Keratinocyte (primary cell): ENCODE data around the gene SIVA1. TPM values are rescaled to one million over a fixed set of nuclear protein-coding genes. Genes with fewer than 3 reads are reported as not detected.

ENCODE experiments used
- DNase-seq: peaks from one replicate; pipeline ENCODE4 v3.0.0-alpha.2; 2011; ENCODE audit warnings: low read depth, missing footprints, low spot score
- FAIRE-seq: peaks from 2 replicates; lab custom pipeline; 2011; peaks lifted over from hg19 to GRCh38; lab: Jason Lieb, UNC
- H2AFZ ChIP-seq: 2 replicates; pipeline ENCODE4 v1.6.0; 2012; ENCODE audit warnings: low read length, control low read depth, inconsistent platforms; ENCODE audit not compliant: control insufficient read depth
- H3K27ac ChIP-seq: 2 replicates; pipeline ENCODE4 v1.5.1; 2011; ENCODE audit warnings: low read length; ENCODE audit not compliant: control insufficient read depth, insufficient read depth
- H3K27me3 ChIP-seq: 3 replicates; pipeline ENCODE4 v1.6.0; 2011; ENCODE audit warnings: low read length; ENCODE audit not compliant: control insufficient read depth, insufficient read depth; ENCODE audit errors: extremely low read depth
- H3K36me3 ChIP-seq, 2 experiments: 2 replicates in 1 of 2; 3 replicates in 1 of 2; pipeline ENCODE4 v1.5.1; 2011; ENCODE audit warnings: low read length in 2 of 2, mild to moderate bottlenecking in 1 of 2; ENCODE audit not compliant: control insufficient read depth in 2 of 2, insufficient read depth in 2 of 2; ENCODE audit errors: extremely low read depth in 1 of 2
- H3K4me1 ChIP-seq: 3 replicates; pipeline ENCODE4 v1.5.1; 2011; ENCODE audit warnings: low read length; ENCODE audit not compliant: control insufficient read depth, insufficient read depth; ENCODE audit errors: extremely low read depth
- H3K4me2 ChIP-seq: 3 replicates; pipeline ENCODE4 v1.6.0; 2011; ENCODE audit warnings: low read depth, low read length; ENCODE audit not compliant: control insufficient read depth, insufficient read depth; ENCODE audit errors: extremely low read depth
- H3K4me3 ChIP-seq, 3 experiments: fragments of 200-600 bp in 1 of 3; sonication (generic) in 1 of 3; 2 replicates in 2 of 3; 3 replicates in 1 of 3; pipeline ENCODE4 v1.5.1; 2011 to 2016; ENCODE audit warnings: low read length in 3 of 3, mild to moderate bottlenecking in 3 of 3, control low read depth in 2 of 3, inconsistent platforms in 1 of 3, low read depth in 1 of 3, mixed read lengths in 1 of 3, mixed run types in 1 of 3, moderate library complexity in 1 of 3; ENCODE audit not compliant: control insufficient read depth in 2 of 3, insufficient read depth in 2 of 3; ENCODE audit errors: extremely low read depth in 1 of 3
- H3K79me2 ChIP-seq: 2 replicates; pipeline ENCODE4 v1.6.0; 2012; ENCODE audit warnings: low read length; ENCODE audit not compliant: control insufficient read depth, insufficient read depth
- H3K9ac ChIP-seq: 3 replicates; pipeline ENCODE4 v1.6.0; 2011; ENCODE audit warnings: low read length; ENCODE audit not compliant: control insufficient read depth, insufficient read depth; ENCODE audit errors: extremely low read depth
- H3K9me1 ChIP-seq: 3 replicates; pipeline ENCODE4 v1.6.0; 2011; ENCODE audit warnings: low read length; ENCODE audit not compliant: control insufficient read depth, insufficient read depth; ENCODE audit errors: extremely low read depth
- H3K9me3 ChIP-seq: 2 replicates; pipeline ENCODE4 v1.5.1; 2012; ENCODE audit warnings: low read depth, low read length; ENCODE audit not compliant: control insufficient read depth
- H4K20me1 ChIP-seq: 3 replicates; pipeline ENCODE4 v1.6.0; 2011; ENCODE audit warnings: low read length; ENCODE audit not compliant: control insufficient read depth, insufficient read depth; ENCODE audit errors: extremely low read depth
- EZH2 ChIP-seq: IDR thresholded peaks from one replicate; pipeline ENCODE4 v1.6.1; 2012; ENCODE audit warnings: inconsistent platforms, mild to moderate bottlenecking, low read length, moderate library complexity
- dilution Hi-C: fragments of 300-500 bp; cut with MboI; formaldehyde crosslinking; loops from one replicate; pipeline ENCODE4 v1.7.0; 2020; ENCODE audit warnings: low sequenced_read_pairs; ENCODE audit not compliant: extremely low pct_ligation_motif_present
- polyA plus RNA-seq, 5 experiments: library from polyadenylated mRNA; depleted of rRNA in 3 of 5; stranded (reverse) in 3 of 5; stranded (forward) in 1 of 5; unstranded in 1 of 5; fragments of >200 nt; gene quantifications; 1 replicate in 1 of 5; 2 replicates in 3 of 5; 3 replicates in 1 of 5; pipeline versions ENCODE4 v1.2.1 to v1.2.3, GENCODE V29; 2011 to 2012; ENCODE audit warnings: missing spikeins in 2 of 5, low read depth in 1 of 5, low replicate concordance in 1 of 5
- TF ChIP-seq, protein P1 (sequence below), 3 experiments: IDR thresholded peaks in 1 of 3; conservative IDR thresholded peaks in 1 of 3; optimal IDR thresholded peaks in 1 of 3; 2 replicates in 2 of 3; 3 replicates in 1 of 3; pipeline versions ENCODE3 to v1.5.1; 2011; ENCODE audit warnings: low read length in 3 of 3, mild to moderate bottlenecking in 3 of 3, moderate library complexity in 2 of 3, control low read depth in 1 of 3, inconsistent platforms in 1 of 3; ENCODE audit not compliant: insufficient read depth in 2 of 3; ENCODE audit errors: extremely low read depth in 1 of 3

Gene SIVA1
- polyA plus RNA-seq, 1 donor (not counting 4 experiments of a cell fraction or from before 2014, with no cell fraction given) = 35.3 TPM

- dilution Hi-C loops = no loop called here
- no peak overlapping the region for H3K4me3 ChIP-seq
- no peaks in the 10 kb centered on the region for H3K4me1 ChIP-seq
- H3K27ac ChIP-seq = no peak overlapping the region
- FAIRE-seq (no peak), DNase-seq (no peak)
- H4K20me1 ChIP-seq = peaks cover 5% of the 10 kb centered on the region
- no peak overlapping the region for H3K4me2 ChIP-seq
- TF ChIP-seq, protein P1, sequence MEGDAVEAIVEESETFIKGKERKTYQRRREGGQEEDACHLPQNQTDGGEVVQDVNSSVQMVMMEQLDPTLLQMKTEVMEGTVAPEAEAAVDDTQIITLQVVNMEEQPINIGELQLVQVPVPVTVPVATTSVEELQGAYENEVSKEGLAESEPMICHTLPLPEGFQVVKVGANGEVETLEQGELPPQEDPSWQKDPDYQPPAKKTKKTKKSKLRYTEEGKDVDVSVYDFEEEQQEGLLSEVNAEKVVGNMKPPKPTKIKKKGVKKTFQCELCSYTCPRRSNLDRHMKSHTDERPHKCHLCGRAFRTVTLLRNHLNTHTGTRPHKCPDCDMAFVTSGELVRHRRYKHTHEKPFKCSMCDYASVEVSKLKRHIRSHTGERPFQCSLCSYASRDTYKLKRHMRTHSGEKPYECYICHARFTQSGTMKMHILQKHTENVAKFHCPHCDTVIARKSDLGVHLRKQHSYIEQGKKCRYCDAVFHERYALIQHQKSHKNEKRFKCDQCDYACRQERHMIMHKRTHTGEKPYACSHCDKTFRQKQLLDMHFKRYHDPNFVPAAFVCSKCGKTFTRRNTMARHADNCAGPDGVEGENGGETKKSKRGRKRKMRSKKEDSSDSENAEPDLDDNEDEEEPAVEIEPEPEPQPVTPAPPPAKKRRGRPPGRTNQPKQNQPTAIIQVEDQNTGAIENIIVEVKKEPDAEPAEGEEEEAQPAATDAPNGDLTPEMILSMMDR (optimal IDR thresholded peaks at IDR 0.05 in 1 of 3, IDR thresholded peaks at IDR 0.05 in 1 of 3, conservative IDR thresholded peaks at IDR 0.05 in 1 of 3; ENCODE audit: extremely low read depth in 1 of 3, insufficient read depth in 2 of 3, low read length in 3 of 3) = no peak
- no peak for TF ChIP-seq EZH2
- no peaks in the 10 kb centered on the region for H3K27me3 ChIP-seq
- peaks cover 7 to 19% of the 10 kb centered on the region in 2 experiments for H3K36me3 ChIP-seq
- H3K9me3 ChIP-seq = no peaks in the 10 kb centered on the region
- no peak overlapping the region for H2AFZ ChIP-seq
- no peak overlapping the region for H3K9ac ChIP-seq
- no peaks in the 10 kb centered on the region for H3K9me1 ChIP-seq
- H3K79me2 ChIP-seq = no peaks in the 10 kb centered on the region
Measured at GRCh38 chr14:104718147-104718546, 34.8 kb upstream of the SIVA1 start.

DNA sequence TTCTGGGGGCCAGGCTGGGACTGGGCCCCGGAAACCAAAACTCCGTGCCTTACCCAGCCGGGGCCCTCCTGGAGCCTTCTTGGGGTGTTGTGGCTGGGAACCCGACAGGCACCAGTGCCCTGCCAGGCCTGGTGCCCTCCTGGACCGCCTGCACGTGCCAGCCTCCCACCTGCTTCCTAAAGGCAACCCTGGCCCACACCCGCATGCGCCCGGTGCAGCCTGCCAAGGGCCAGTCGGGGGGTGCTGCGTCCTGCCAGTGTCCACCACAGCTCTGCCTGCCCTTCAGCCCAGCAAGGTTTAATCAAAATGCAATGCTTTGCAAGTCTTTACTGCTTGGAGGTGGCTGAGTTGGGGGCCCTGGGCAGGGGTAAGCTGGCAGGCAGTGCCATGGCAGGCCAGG, 34.1 kb upstream of the SIVA1 start:
- no peak for DNase-seq
- Histone ChIP-seq H3K4me3 (no peak overlapping the region), H3K9me3 (no peaks in the 10 kb centered on the region), H3K4me1 (peaks cover 3% of the 10 kb centered on the region), H3K4me2 (no peak overlapping the region), H3K79me2 (no peaks in the 10 kb centered on the region), H2AFZ (no peak overlapping the region), H3K9ac (no peak overlapping the region), H3K9me1 (no peaks in the 10 kb centered on the region), H4K20me1 (peaks cover 7% of the 10 kb centered on the region), H3K36me3 (peaks cover 3 to 19% of the 10 kb centered on the region in 2 experiments), H3K27ac (no peak overlapping the region), H3K27me3 (no peaks in the 10 kb centered on the region)
- TF ChIP-seq, protein P1 (optimal IDR thresholded peaks at IDR 0.05 in 1 of 3, IDR thresholded peaks at IDR 0.05 in 1 of 3, conservative IDR thresholded peaks at IDR 0.05 in 1 of 3; ENCODE audit: extremely low read depth in 1 of 3, insufficient read depth in 2 of 3, low read length in 3 of 3) = no peak
- no peak for TF ChIP-seq EZH2
- FAIRE-seq = no peak
- dilution Hi-C loops = no loop called here
